Uterus (tissue), 2 donors: ENCODE data around the gene COG8.

Experiments used
- CTCF ChIP-seq, 4 experiments: fragments of 200-600 bp in 2 of 4; fragments of 450-650 bp in 2 of 4; sonication (generic) in 2 of 4; IDR thresholded peaks; one replicate each; pipeline ENCODE4 v1.5.1; 2016 to 2019; ENCODE audit warnings: antibody characterized with exemption in 4 of 4, mild to moderate bottlenecking in 2 of 4, moderate library complexity in 1 of 4
- POLR2A ChIP-seq, 2 donors: fragments of 450-650 bp; IDR thresholded peaks; one replicate each; pipeline ENCODE4 v1.6.1; 2016; ENCODE audit warnings: antibody characterized with exemption in 2 of 2, mild to moderate bottlenecking in 1 of 2, moderate library complexity in 1 of 2

- TF ChIP-seq POLR2A (IDR thresholded peaks at IDR 0.05), result no peak
- TF ChIP-seq CTCF (IDR thresholded peaks at IDR 0.05), result no peak
Measured at GRCh38 chr16:69346683-69347082, 7.3 kb upstream of the COG8 start.
